RKO (cell line): ENCODE data around the gene AKNAD1.
"Not testable (repeated sequence)": the region's sequence is repeated elsewhere in the genome, so short reads cannot be mapped to it uniquely, and the experiment has no call there.

Source experiments
- DNase-seq: peaks from one replicate; pipeline ENCODE4 v3.0.0-alpha.2; 2016; ENCODE audit warnings: low spot score

AKNAD1 gene

DNA sequence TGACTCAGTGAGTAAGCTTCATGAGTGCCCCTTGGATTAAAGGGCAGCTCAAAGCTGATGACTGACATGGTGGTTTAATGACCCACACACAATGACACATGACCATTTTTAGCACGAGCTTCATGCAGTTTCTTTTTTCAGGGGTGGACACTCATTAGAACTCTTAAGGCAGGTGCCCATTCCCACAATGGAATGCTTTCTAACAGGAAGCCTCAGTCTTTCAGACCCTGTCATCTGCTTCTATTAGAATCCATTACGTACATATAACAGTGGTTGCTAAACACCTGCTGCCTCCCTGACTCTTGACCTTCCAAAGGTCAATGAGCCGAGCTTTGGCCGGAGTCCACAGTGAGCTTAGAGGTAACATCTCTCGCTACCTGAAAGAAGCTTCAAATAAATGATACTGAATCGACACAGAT, 27.4 kb downstream of the AKNAD1 start:
- peak; percentile 46 for DNase-seq

DNA sequence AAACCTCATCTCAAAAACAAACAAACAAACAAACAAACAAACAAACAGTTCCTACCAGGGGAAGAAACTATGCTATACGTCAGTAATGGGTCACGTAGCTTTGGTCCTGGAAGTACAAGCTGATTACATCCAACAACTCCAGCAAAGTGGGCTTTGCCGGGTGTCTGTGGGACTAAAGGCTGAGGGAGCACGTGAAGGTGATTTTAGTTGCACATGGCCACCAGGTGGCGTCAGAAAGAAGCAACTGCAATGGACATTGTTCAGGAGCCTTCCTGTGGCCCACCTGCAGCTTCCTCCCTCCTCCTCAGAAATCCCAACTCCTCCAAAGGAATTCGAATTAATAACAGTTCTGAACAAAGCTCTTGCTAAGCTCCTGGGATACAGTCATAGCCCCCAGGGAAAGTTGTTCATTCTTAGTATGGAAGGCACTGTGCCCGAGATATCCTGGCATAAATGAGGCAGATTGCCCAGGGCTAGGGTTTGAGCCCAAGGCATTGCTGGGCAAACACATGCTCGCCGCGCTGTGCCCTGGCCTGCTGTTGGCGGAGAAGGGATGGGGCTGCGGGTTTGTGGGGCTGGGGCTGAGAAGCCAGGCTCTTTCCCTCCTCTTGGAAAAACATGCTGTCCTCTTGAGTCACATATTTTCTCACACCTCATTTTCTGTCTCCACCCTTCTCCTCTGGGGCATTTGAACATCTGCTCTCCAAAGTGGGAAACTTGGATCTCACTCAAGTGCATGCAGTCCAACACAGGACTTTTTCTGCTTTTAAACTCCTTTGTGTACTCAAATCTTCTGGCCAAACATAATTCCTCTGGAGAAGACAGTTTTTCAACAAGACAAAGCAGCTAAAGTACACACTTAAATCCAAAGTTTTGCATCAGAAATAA, 28.6 kb downstream of the AKNAD1 start:
- peak; percentile 78 for DNase-seq

DNA sequence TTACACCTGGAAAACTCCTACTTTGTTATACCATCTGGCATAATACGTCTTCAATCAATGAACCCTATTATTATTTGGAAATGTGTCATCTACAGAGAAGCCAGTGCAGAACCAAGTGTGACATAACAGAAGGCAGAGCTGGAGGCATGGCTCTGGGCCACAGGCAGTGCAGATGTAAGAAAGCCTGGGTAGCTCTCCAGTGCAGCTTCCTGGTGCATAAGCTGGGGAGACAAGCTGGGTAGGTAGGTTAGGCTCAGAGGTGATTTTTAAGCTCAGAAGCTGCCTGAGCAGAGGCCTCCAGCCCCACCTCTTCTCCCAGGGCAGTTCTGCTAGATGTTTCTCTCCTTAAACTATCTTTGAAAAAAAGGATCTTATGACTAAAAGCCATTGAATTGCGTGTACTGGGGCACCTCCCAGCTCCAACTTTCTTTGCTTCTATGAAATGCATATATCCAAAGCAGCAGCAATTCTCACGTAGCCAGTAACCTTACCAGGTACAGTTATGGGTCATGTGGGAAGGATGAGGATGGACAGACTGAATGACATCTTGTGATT, 30.7 kb downstream of the AKNAD1 start:
- no peak for DNase-seq

DNA sequence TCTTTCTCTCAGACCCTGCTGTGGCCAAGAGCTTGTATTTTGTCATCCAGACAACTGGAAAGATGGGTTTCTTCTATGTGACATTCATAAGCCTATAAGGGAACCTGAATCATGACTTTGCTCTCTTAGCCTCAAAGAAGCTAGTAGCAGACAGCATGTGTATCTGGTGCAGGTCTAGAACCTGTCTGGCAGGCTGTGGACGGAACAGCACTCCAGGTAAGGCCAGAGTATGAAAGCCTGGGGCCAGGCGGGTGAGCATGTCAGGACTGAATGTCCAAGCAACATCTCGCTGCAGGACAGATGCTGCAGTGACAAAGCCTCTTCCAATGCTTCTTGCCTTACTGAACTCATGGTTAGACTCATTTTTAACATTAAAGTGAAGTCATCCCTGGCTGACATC, 32.8 kb downstream of the AKNAD1 start:
- DNase-seq = no peak

DNA sequence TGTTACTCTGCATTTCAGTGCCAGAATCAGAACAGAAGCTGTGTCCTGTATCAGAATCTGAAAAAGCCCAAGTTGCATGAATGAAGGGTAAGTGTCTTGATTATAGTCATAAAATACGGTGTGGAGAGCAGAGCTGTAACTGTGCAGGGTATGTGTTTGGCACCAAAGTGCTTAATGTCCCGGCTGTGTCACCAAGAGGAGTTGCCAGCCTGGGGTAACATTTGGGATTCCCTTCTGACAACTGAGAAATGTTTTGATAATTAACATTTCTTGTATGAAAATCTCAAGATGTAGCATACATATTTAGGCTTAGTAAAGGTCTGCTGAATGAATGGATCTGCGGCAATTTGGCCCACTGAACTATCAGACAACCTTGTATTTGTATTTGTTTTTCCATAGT, 33.3 kb downstream of the AKNAD1 start:
- no peak for DNase-seq

DNA sequence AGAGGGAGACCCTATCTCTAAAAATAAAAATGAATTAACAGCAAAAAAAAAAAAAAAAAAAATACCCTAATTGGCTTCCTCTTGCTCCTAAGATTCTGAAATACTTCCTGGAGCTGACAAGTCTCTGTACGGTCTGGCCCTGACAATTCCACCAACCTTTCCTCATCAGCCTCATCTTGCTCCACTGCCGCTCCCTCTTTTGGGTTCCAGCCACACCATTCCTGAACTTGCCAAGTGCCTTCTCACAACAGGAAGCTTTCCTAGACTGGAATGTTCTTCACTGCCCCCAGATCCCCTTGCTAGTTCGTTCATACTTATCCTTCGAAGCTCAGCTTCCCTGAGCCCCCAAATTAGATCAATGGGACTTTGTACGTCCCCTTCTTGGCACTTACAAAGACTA, 37.0 kb downstream of the AKNAD1 start:
- no peak for DNase-seq

DNA sequence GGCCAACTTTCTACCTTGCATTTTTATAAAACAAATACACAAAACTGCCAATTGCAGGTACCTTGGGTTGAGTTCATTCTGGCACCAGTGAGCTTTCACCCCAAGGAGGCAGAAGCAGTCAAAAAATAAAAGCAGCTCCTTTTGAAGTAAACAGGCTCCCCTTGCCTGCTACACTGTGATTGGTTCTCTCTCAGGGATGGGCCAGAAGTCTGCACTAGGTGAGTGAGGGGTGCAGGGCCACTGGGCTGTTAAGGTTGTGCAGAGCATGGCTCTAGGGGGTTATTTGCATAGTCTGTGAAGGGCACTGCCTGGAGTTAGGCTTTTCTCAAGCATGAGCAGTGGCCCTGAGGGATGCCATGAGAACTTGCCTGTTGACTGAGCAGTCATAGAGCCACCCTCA, 39.1 kb downstream of the AKNAD1 start:
- DNase-seq = no peak

DNA sequence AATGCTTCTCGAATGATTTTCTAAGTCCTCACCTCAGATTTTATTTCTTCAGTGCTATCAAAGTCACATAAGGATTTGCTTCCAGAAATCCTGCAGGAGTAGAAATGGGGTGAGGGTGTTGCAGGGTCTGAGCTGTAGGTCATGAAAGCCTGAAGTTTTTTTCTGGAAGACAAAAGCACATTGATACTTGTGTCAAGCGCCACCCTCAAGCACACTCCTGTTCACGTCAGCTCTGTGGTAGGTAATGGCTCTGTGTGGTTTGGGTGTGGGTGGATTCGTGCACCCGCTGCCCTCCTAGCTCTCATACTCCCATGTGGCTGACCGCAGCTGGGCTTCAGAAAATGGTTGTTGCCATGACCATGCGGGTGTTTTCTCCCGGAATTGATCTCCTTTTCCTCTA, 39.9 kb downstream of the AKNAD1 start:
- DNase-seq = no peak

DNA sequence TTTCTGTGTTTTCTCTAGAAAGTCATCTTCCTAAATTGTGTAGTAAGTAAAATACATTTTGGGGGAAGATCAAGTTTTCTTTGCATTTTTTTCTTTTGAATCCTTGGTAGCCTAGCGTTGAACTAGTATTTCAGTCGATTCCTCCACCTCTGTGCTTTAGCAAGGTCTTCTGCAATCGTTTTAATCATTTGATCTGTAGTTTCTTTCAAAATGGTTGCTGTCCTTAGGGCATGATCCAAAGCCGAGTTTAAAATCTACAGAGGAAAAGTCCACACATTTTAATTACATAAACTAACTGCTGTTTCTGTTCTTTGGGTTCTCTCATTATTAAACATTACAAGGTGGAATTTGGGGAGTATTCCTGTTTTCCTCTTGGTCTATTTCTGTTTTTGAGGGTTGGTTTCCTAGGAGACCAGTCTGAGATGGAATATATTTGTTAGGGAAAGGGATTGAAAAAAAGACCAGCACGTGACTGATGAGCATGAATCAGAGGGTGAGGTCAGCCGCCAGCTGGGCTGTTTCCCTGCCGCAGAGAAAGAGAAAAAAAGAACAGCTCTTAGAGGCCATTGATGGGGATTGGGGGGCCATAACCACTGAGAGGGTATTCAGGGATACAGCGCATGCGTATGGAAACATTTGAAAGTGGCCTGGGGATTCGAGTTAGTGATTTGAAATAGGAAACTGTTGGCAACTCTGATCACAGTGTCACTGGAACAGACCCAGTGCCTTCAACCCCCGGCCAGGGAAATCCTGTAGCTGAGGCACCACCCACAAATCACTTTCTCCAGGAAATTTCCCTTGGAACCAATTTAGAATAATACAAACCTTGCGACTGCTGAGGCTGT, 40.6 kb downstream of the AKNAD1 start:
- peak; percentile 89 for DNase-seq

DNA sequence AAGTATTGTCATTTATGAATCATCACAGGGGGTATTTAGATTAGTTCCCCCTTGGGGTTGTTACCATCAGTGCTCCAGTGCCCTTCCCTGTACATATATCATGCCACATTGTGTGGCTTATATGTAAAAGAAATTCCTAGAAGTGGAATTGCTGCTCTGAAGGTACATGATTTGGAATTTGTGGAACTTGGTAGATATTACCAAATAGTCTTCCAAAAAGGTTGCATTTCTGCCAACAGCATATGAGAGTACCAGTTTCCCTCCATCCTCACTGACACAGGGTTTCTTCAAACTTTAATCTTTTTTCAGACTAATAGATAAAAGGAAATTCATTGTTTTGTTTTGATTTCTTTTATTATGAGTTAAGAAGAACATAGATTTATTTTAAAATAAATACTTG, 41.3 kb downstream of the AKNAD1 start:
- DNase-seq = no peak

DNA sequence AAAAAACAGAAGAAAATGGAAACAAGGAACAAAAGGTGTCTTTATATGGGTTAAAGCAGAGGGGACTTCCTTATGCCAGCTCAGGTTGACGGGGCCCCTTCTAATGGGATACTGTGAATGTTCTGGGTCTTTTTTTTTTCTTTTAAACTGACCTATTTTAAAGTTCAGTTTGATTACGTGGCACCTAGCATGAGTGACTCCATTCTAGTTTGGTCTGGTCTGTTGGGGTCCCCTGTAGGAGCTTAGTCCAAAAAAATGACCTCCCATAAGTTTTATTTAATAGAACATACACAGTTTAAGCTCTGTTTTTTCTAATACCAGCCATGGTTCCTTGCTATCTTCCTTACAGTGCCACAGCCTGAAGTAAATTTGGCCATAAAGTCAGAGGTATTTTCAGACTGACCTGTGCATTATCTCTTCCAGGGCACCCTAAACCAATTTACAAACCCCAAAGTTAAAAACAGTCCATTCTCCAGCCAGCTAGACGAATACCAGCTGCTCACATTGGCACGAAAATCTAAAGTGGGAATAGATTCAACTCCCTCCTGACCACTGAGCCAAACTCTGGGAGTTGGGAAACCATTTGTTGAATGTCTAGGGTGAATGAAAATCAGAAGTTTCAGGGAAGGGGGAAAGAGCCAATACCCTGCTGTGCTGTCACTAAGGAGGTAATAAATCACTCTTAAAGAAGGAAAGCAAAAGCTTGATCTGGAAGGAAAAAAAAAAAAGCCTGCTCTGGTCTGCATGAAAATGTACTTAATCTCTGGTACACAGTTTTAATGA, 42.4 kb downstream of the AKNAD1 start:
- no peak for DNase-seq

DNA sequence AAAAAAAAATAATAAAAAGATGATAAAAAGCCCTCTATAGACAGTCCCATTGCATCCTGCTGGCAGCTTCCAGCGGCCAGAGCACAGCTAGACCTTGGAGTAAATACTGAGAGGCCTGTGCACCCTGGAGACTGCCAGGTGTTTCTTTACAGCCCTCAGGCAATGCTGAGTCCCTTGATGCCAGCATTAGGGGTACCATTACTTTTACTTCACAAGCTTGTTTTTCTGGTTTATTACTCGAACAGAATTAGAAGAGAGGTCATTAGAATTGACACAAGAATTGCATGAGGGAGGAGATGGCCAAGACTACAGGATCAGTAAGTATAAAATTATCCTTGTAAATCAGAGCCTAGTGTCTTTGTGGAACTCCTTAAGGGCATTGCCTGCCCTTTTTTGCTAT, 43.6 kb downstream of the AKNAD1 start:
- DNase-seq = no peak

DNA sequence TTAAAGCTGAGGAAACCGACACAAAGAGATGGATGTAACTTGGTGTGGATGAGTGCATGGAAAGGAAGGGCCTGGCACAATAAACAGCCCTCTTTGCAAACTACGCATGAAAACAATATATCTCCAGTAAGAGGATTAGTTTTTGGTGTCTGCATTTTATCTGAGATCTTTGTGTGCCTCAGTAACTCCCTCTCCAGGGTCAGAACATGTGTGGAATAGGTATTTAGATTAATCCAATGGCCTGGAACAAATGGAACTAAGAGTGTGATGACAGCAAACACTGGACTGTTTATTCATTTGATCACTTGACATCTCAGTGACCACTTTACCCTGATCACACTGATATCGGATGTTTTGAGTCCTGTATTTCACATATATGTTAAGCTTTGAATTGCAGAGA, 45.3 kb downstream of the AKNAD1 start:
- no peak for DNase-seq

DNA sequence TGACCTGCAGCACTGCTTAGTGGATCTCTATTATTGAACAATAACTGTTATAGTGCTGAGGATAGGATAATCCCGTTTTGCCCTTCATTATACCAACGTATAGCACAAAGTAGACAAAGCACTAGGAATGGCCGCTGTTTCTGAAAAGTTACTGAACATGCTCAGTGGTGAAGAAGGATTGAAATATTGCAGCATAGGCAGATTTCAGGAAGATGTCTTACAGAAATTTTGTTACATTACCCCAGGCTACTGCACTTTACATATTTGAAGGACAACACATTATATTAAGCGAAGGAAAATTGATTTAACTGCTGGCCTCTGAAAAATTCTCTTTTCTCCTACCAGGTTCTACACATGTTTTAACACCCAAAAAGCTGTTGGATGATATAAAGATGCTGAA, 48.5 kb downstream of the AKNAD1 start:
- DNase-seq = no peak

DNA sequence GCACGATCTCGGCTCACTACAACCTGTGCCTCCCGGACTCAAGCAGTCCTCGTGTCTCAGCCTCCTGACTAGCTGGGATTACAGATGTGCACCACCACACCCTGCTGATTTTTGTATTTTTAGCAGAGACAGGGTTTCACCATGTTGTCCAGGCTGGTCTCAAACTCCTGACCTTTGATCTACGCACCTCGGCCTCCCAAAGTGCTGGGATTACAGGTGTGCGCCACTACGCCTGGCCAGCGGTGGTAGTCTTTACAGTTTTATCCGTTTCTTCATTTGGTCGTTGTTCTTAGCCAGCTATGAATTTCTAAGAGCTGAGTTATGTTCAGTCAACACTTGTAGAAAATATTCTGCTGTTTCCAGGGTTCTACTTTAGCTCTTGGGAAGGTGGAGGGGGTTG, 53.3 kb downstream of the AKNAD1 start:
- DNase-seq = no peak

DNA sequence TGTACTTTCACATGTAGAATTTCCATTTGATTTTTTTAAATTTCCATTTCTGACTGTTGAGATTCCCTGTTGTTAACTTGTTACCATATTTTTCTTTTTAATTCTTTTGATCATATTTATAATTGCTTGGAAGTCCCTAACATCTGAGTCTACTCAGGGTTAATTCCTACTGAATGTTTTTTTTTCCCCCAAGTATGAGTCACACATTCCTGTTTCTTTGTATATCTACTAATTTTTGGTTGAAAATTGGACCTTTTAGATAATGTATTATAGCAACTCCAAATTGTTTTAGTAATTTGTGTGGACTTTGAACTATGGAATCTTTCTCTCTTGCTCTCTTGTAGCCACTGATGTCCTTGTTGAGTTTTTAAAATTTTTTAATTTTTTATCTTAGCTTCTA, 55.8 kb downstream of the AKNAD1 start:
- no peak for DNase-seq

DNA sequence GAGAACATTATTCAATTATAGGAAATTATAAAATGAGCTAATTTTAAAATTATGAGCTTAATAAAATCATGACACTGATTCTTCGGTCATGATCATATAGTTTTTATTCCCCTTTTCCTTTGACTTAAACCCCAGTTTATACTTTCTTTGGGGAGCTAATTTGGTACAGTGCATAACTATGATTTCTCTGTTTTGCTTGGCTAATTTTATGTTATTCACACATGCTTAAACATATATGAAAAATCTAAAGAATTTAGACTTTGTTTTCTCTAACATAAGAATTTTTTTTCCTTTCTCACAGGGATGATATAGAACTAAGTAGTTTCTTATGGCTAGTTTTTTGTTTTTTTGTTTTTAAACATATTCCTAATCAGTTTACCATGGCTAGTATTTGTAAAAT, 57.9 kb downstream of the AKNAD1 start:
- no peak for DNase-seq

DNA sequence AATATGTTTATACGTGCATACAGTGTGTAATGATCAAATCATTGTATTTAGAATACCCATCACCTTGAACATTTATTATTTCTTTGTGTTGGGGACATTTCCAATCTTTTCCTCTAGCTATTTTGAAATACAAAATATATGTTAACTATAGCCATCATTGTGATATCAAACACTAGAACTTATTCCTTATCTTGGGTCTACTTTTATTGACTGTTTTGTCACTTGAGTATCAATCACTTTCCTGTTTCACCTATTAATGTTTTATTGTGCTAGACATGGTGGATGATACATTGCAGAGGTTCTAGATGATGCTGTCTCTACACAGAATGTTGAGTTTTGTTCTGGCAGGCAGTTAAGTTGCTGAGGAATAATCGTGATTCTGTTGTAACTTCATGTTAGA, 64.5 kb downstream of the AKNAD1 start:
- DNase-seq = no peak

DNA sequence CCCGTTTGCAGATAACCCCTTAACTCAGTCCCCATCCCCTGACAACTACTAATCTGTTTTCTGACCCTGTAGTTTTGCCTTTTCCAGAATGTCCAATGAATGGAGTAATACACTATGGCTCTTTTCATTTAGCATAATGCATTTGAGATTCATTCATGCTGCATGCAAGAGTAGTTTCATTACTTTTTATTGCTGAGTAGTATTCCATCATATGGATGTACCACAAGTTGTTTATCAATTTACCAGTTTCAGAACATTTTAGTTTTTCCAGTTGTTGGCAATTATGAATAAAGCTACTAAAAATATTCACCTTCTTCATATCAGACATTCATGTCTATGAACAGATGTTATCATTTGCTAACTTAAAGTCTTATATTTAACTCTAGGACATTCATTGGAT, 65.1 kb downstream of the AKNAD1 start:
- DNase-seq = no peak

DNA sequence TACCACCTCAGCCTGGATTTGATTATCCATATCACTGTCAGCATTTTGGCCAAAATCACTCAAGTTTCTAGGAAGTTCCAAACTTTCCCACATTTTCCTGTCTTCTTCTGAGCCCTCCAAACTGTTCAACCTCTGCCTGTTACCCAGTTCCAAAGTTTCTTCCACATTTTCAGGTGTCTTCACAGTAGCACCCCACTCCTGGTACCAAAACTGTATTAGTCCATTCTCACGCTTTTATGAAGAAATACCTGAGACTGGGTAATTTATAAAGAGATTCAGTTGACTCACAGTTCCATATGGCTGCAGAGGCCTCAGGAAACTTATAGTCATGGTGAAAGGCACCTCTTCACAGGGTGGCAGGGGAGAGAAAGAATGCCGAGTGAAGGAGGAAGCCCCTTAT, 71.0 kb downstream of the AKNAD1 start:
- DNase-seq = no peak

DNA sequence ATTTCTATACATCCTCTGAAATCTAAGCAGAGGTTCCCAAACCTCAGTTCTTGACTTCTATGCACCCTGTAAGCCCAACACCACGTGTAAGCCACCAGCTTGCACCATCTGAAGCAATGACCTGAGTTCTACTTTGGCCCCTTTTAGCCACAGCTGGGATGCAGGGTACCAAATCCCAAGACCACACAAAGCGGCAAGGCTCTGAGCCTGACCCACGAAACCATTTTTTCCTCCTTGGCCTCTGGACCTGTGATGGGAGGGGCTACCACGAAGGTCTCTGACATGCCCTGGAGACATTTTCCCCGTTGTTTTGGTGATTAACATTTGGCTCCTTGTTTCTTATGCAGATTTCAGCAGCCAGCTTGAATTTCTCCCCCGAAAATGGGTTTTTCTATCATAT, 71.6 kb downstream of the AKNAD1 start:
- DNase-seq = no peak

DNA sequence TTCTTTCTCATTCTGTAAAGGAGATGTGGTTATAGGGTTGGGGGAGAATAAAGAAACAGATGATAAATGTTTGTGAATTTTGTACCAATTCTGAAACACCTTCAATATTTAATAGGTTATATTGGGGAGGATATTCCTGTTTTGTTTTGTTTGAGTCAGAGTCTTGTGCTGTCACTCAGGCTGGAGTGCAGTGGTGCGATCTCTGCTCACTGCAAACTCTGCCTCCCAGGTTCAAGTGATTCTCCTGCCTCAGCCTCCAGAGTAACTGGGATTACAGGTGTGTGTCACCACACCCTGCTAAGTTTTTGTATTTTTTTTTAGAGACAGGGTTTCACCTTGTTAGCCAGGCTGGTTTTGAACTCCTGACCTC, 75.3 kb downstream of the AKNAD1 start:
- DNase-seq = not testable (repeated sequence)
